ENCODE measurements around the gene P2RX4.

Gene P2RX4

GRCh38 chr12:121167951-121168350 lies 42.0 kb upstream of the P2RX4 start:
- H3K27me3 ChIP-seq (ENCODE audit: control insufficient read depth, low read length) = no peaks in the 10 kb centered on the region
- H3F3A ChIP-seq (ENCODE audit: control insufficient read depth, insufficient read depth) = no peaks in the 10 kb centered on the region
- H3K36me3 ChIP-seq (ENCODE audit: control insufficient read depth, low read length) = no peaks in the 10 kb centered on the region
- no peaks in the 10 kb centered on the region for H3K79me2 ChIP-seq (ENCODE audit: control insufficient read depth, low read length)
- no peak overlapping the region for H3K4me2 ChIP-seq (ENCODE audit: low read length)
- H3K9me2 ChIP-seq (replicated peaks; ENCODE audit: control insufficient read depth, low read length) = no peaks in the 10 kb centered on the region
- no peak overlapping the region for H3K4me3 ChIP-seq (ENCODE audit: low read length)
- no peak for TF ChIP-seq CTCF (IDR thresholded peaks at IDR 0.05; ENCODE audit: low read depth, low read length, poor library complexity, severe bottlenecking)
- no peak for TF ChIP-seq EZH2phosphoT487 (IDR thresholded peaks at IDR 0.05; ENCODE audit: borderline replicate concordance, low read length)
- H3K4me1 ChIP-seq (ENCODE audit: control insufficient read depth, low read length) = no peaks in the 10 kb centered on the region
- H3K27ac ChIP-seq (ENCODE audit: low read depth, low read length) = no peak overlapping the region
- no peaks in the 10 kb centered on the region for H4K20me1 ChIP-seq (ENCODE audit: control insufficient read depth, insufficient read depth, low read depth, low read length)
- no peaks in the 10 kb centered on the region for H3K9me3 ChIP-seq (ENCODE audit: control insufficient read depth, insufficient read depth, low read length)

GRCh38 chr12:121170151-121170550 lies 39.8 kb upstream of the P2RX4 start:
- Histone ChIP-seq H3K4me3 (ENCODE audit: low read length) (no peak overlapping the region), H3F3A (ENCODE audit: control insufficient read depth, insufficient read depth) (no peaks in the 10 kb centered on the region), H3K36me3 (ENCODE audit: control insufficient read depth, low read length) (no peaks in the 10 kb centered on the region), H3K79me2 (ENCODE audit: control insufficient read depth, low read length) (no peaks in the 10 kb centered on the region), H3K4me1 (ENCODE audit: control insufficient read depth, low read length) (peaks cover 9% of the 10 kb centered on the region), H3K9me3 (ENCODE audit: control insufficient read depth, insufficient read depth, low read length) (no peaks in the 10 kb centered on the region), H4K20me1 (ENCODE audit: control insufficient read depth, insufficient read depth, low read depth, low read length) (no peaks in the 10 kb centered on the region), H3K4me2 (ENCODE audit: low read length) (no peak overlapping the region), H3K27ac (ENCODE audit: low read depth, low read length) (no peak overlapping the region), H3K9me2 (replicated peaks; ENCODE audit: control insufficient read depth, low read length) (no peaks in the 10 kb centered on the region), H3K27me3 (ENCODE audit: control insufficient read depth, low read length) (no peaks in the 10 kb centered on the region)
- TF ChIP-seq EZH2phosphoT487 (IDR thresholded peaks at IDR 0.05; ENCODE audit: borderline replicate concordance, low read length) (no peak), CTCF (IDR thresholded peaks at IDR 0.05; ENCODE audit: low read depth, low read length, poor library complexity, severe bottlenecking) (no peak)

GRCh38 chr12:121170611-121171260 lies 39.2 kb upstream of the P2RX4 start:
- no peaks in the 10 kb centered on the region for H3K36me3 ChIP-seq (ENCODE audit: control insufficient read depth, low read length)
- no peaks in the 10 kb centered on the region for H3K9me3 ChIP-seq (ENCODE audit: control insufficient read depth, insufficient read depth, low read length)
- H3K9me2 ChIP-seq (replicated peaks; ENCODE audit: control insufficient read depth, low read length) = no peaks in the 10 kb centered on the region
- H3K4me3 ChIP-seq (ENCODE audit: low read length) = no peak overlapping the region
- H3K4me2 ChIP-seq (ENCODE audit: low read length) = no peak overlapping the region
- no peak overlapping the region for H3K27ac ChIP-seq (ENCODE audit: low read depth, low read length)
- no peak for TF ChIP-seq EZH2phosphoT487 (IDR thresholded peaks at IDR 0.05; ENCODE audit: borderline replicate concordance, low read length)
- TF ChIP-seq CTCF (IDR thresholded peaks at IDR 0.05; ENCODE audit: low read depth, low read length, poor library complexity, severe bottlenecking) = no peak
- H3K79me2 ChIP-seq (ENCODE audit: control insufficient read depth, low read length) = no peaks in the 10 kb centered on the region
- no peaks in the 10 kb centered on the region for H3K27me3 ChIP-seq (ENCODE audit: control insufficient read depth, low read length)
- H4K20me1 ChIP-seq (ENCODE audit: control insufficient read depth, insufficient read depth, low read depth, low read length) = no peaks in the 10 kb centered on the region
- H3F3A ChIP-seq (ENCODE audit: control insufficient read depth, insufficient read depth) = no peaks in the 10 kb centered on the region
- H3K4me1 ChIP-seq (ENCODE audit: control insufficient read depth, low read length) = peaks cover 15% of the 10 kb centered on the region
